Loucy (cell line): ENCODE measurements around the gene CFAP45.

ENCODE experiments used
- H2AFZ ChIP-seq: fragments of 200-600 bp; sonication (generic); 2 replicates; pipeline ENCODE4 v1.6.0; 2016; ENCODE audit warnings: antibody characterized with exemption, mild to moderate bottlenecking, low read length, moderate library complexity
- H3F3A ChIP-seq: fragments of 200-600 bp; 2 replicates; pipeline ENCODE4 v1.6.0; 2016; ENCODE audit warnings: antibody characterized with exemption, low read depth, mild to moderate bottlenecking
- H3K27me3 ChIP-seq: fragments of 200-600 bp; sonication (generic); 2 replicates; pipeline ENCODE4 v1.6.1; 2014; ENCODE audit warnings: low read length, mild to moderate bottlenecking; ENCODE audit not compliant: insufficient read depth, poor library complexity, severe bottlenecking
- H3K36me3 ChIP-seq: fragments of 200-600 bp; sonication (generic); 2 replicates; pipeline ENCODE4 v1.6.1; 2016; ENCODE audit warnings: low read length; ENCODE audit not compliant: insufficient read depth
- H3K4me1 ChIP-seq: fragments of 200-600 bp; sonication (generic); 2 replicates; pipeline ENCODE4 v1.5.1; 2014; ENCODE audit warnings: low read length, mild to moderate bottlenecking; ENCODE audit not compliant: insufficient read depth, poor library complexity, severe bottlenecking
- H3K4me2 ChIP-seq: fragments of 200-600 bp; sonication (generic); 2 replicates; pipeline ENCODE4 v1.6.0; 2014; ENCODE audit warnings: antibody characterized with exemption, low read length, low read depth, mild to moderate bottlenecking; ENCODE audit not compliant: poor library complexity, severe bottlenecking
- H3K4me3 ChIP-seq: fragments of 200-600 bp; sonication (generic); 2 replicates; pipeline ENCODE4 v1.5.1; 2014; ENCODE audit warnings: low read length, mild to moderate bottlenecking, mixed read lengths; ENCODE audit not compliant: poor library complexity, severe bottlenecking
- H3K79me2 ChIP-seq: fragments of 200-600 bp; sonication (generic); 2 replicates; pipeline ENCODE4 v1.6.1; 2014; ENCODE audit warnings: low read length; ENCODE audit not compliant: insufficient read depth
- H3K9ac ChIP-seq: fragments of 200-600 bp; sonication (generic); 2 replicates; pipeline ENCODE4 v1.6.0; 2014; ENCODE audit warnings: mild to moderate bottlenecking, low read depth, low read length, moderate library complexity; ENCODE audit not compliant: poor library complexity, severe bottlenecking
- H3K9me2 ChIP-seq: fragments of 200-600 bp; sonication (generic); replicated peaks from 2 replicates; pipeline ENCODE4 v1.6.1; 2016; ENCODE audit warnings: low read depth, low read length, mixed read lengths
- H3K9me3 ChIP-seq: fragments of 200-600 bp; sonication (generic); 2 replicates; pipeline ENCODE4 v1.6.1; 2014; ENCODE audit warnings: mild to moderate bottlenecking, antibody characterized with exemption, low read length, low read depth; ENCODE audit not compliant: insufficient read depth
- H4K20me1 ChIP-seq: fragments of 200-600 bp; sonication (generic); 2 replicates; pipeline ENCODE4 v1.6.0; 2014; ENCODE audit warnings: antibody characterized with exemption, low read length, mild to moderate bottlenecking; ENCODE audit not compliant: insufficient read depth, poor library complexity, severe bottlenecking
- EZH2phosphoT487 ChIP-seq: fragments of 200-600 bp; IDR thresholded peaks from 2 replicates; pipeline ENCODE4 v1.6.1; 2018; ENCODE audit warnings: antibody characterized with exemption, mild to moderate bottlenecking, moderate library complexity, borderline replicate concordance
- TF ChIP-seq, protein P1 (sequence below): fragments of 200-600 bp; sonication (generic); conservative IDR thresholded peaks from 2 replicates; pipeline ENCODE4 v1.5.1; 2014; ENCODE audit warnings: mild to moderate bottlenecking, antibody characterized with exemption, low read length

CFAP45 gene

DNA sequence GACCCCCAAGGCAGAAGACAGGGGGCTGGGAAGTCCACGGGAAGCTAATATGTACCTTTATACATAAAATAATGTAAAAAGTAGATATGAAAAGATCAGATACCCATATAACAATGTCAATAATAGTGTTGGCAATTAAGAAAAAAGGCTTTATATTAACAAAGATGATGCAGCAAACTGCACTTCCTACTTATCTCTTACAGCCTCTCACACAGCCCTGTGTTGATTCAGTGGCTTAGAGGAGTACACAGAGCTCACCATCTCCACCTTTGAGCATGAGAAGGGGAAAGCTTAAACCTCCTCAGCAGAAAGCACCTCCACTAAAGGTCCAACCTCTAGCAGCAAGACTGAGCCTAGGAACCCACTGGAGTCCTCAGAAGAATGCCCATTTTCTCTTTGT is 30.4 kb downstream of the CFAP45 start:
- Histone ChIP-seq H3K36me3 (no peaks in the 10 kb centered on the region), H3K4me3 (no peak overlapping the region), H3K9ac (peak overlapping the region; percentile 19), H3K9me2 (no peaks in the 10 kb centered on the region), H3K4me2 (peak overlapping the region; percentile 31), H3K27me3 (no peaks in the 10 kb centered on the region), H3K79me2 (no peaks in the 10 kb centered on the region), H4K20me1 (no peaks in the 10 kb centered on the region), H3K9me3 (no peaks in the 10 kb centered on the region), H3K4me1 (peaks cover 52% of the 10 kb centered on the region), H3F3A (no peaks in the 10 kb centered on the region), H2AFZ (peak overlapping the region; percentile 58; the same call in 1 of the 2 replicates)
- TF ChIP-seq, protein P1, sequence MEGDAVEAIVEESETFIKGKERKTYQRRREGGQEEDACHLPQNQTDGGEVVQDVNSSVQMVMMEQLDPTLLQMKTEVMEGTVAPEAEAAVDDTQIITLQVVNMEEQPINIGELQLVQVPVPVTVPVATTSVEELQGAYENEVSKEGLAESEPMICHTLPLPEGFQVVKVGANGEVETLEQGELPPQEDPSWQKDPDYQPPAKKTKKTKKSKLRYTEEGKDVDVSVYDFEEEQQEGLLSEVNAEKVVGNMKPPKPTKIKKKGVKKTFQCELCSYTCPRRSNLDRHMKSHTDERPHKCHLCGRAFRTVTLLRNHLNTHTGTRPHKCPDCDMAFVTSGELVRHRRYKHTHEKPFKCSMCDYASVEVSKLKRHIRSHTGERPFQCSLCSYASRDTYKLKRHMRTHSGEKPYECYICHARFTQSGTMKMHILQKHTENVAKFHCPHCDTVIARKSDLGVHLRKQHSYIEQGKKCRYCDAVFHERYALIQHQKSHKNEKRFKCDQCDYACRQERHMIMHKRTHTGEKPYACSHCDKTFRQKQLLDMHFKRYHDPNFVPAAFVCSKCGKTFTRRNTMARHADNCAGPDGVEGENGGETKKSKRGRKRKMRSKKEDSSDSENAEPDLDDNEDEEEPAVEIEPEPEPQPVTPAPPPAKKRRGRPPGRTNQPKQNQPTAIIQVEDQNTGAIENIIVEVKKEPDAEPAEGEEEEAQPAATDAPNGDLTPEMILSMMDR, result no peak
- no peak for TF ChIP-seq EZH2phosphoT487

DNA sequence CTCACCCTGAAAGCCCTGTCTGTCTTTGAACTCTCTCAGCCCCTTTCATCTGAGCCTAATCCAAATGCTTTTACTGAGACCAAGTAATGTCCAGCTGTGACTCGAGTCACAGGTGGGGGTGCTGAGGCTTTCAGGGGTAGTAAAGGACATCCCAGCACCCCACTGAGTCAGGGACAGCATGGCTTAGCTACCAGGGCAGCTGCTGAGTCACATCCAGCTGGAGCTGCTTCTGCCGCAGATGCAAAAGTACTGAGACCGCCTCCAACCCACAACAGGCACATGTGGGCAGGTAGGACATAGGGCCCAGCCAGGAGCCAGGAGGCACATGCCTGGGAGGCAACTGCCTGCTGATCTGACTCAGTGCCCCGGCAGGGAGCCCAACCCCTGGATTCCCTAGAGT is 30.8 kb downstream of the CFAP45 start:
- peak overlapping the region; percentile 19 for H3K9ac ChIP-seq
- no peaks in the 10 kb centered on the region for H3K27me3 ChIP-seq
- H3F3A ChIP-seq, result no peaks in the 10 kb centered on the region
- no peak overlapping the region for H2AFZ ChIP-seq
- H3K9me2 ChIP-seq, result no peaks in the 10 kb centered on the region
- no peaks in the 10 kb centered on the region for H3K36me3 ChIP-seq
- no peaks in the 10 kb centered on the region for H3K79me2 ChIP-seq
- no peaks in the 10 kb centered on the region for H3K9me3 ChIP-seq
- H3K4me1 ChIP-seq, result peaks cover 52% of the 10 kb centered on the region
- H4K20me1 ChIP-seq, result no peaks in the 10 kb centered on the region
- TF ChIP-seq, protein P1, result no peak
- TF ChIP-seq EZH2phosphoT487, result no peak
- H3K4me3 ChIP-seq, result no peak overlapping the region
- H3K4me2 ChIP-seq, result peak overlapping the region; percentile 31

GRCh38 chr1:159868766-159869165 is 31.2 kb downstream of the CFAP45 start:
- Histone ChIP-seq H2AFZ (no peak overlapping the region), H3K9me3 (no peaks in the 10 kb centered on the region), H3K27me3 (no peaks in the 10 kb centered on the region), H3K4me2 (peak overlapping the region; percentile 31), H3F3A (no peaks in the 10 kb centered on the region), H3K9me2 (no peaks in the 10 kb centered on the region), H4K20me1 (no peaks in the 10 kb centered on the region), H3K36me3 (no peaks in the 10 kb centered on the region), H3K4me1 (peaks cover 52% of the 10 kb centered on the region), H3K79me2 (no peaks in the 10 kb centered on the region), H3K4me3 (no peak overlapping the region), H3K9ac (peak overlapping the region; percentile 19)
- TF ChIP-seq, protein P1, result no peak
- no peak for TF ChIP-seq EZH2phosphoT487
